Testis (tissue), 3 donors: Measurements from ENCODE around the gene LDLRAD4. TPM values are rescaled to one million over a fixed set of nuclear protein-coding genes. Genes with fewer than 3 reads are reported as not detected.
A peak's percentile ranks its signal among the peaks of the same experiment; 100 is the strongest.

Source experiments
- DNase-seq: peaks from one replicate; pipeline ENCODE4 v3.0.0-alpha.2; 2019
- H3K27ac ChIP-seq, 2 donors: fragments of 200-600 bp; sonication (generic); one replicate each; pipeline ENCODE4 v1.5.1; 2019
- H3K27me3 ChIP-seq: fragments of 200-600 bp; sonication (generic); one replicate; pipeline ENCODE4 v1.5.1; 2019
- H3K36me3 ChIP-seq: fragments of 200-600 bp; sonication (generic); one replicate; pipeline ENCODE4 v1.5.1; 2017; ENCODE audit warnings: low read depth; ENCODE audit errors: missing control alignments
- H3K4me1 ChIP-seq: fragments of 200-600 bp; sonication (generic); one replicate; pipeline ENCODE4 v1.5.1; 2019
- H3K4me3 ChIP-seq, 2 donors: fragments of 200-600 bp; sonication (generic); one replicate each; pipeline ENCODE4 v1.5.1; 2017 to 2019
- H3K9me3 ChIP-seq: fragments of 200-600 bp; sonication (generic); one replicate; pipeline ENCODE4 v1.5.1; 2017
- POLR2A ChIP-seq: fragments of 450-650 bp; IDR thresholded peaks from one replicate; pipeline ENCODE4 v1.6.1; 2017; ENCODE audit warnings: antibody characterized with exemption, mild to moderate bottlenecking, moderate library complexity
- WGBS, 2 donors: methylation state at CpG; one replicate each; pipeline ENCODE4 v1.1.5; 2018; 5-methylcytosine and 5-hydroxymethylcytosine counted together
- intact Hi-C: fragments of 100-400 bp; cut with DNase I; formaldehyde crosslinking; loops from one replicate; pipeline ENCODE4 v1.15.1; 2023; ENCODE audit warnings: low total_unique reads
- polyA plus RNA-seq: library from polyadenylated mRNA; stranded (reverse); fragments of 350-450 nt; fragmentation: Illumina TruSeq; extraction: RNeasy Lipid Tissue Mini Kit (QIAGEN cat#74804); gene quantifications from one replicate; pipeline ENCODE4 v1.2.3, GENCODE V29; 2014; ENCODE audit warnings: low read depth, low replicate concordance; ENCODE audit not compliant: insufficient read depth
- total RNA-seq, 2 donors: library from RNA; depleted of rRNA; stranded (reverse); fragments of >200 nt; gene quantifications; one replicate each; pipeline ENCODE4 v1.2.3, GENCODE V29; 2016
- TF ChIP-seq, protein P1 (sequence below), 3 experiments: fragments of 450-650 bp in 2 of 3; fragments of 200-600 bp in 1 of 3; sonication (generic) in 1 of 3; IDR thresholded peaks; one replicate each; pipeline ENCODE4 v1.5.1; 2016 to 2019; ENCODE audit warnings: antibody characterized with exemption in 3 of 3, mild to moderate bottlenecking in 2 of 3, moderate library complexity in 1 of 3

LDLRAD4 gene
- total and polyA plus RNA-seq, 3 donors from 2014 or later = 22.0 to 42.2 (median 25.9) TPM

- 85 to 94% methylated on average over 2 of the region's 2 CpGs for WGBS, 2 donors
- TF ChIP-seq, protein P1, sequence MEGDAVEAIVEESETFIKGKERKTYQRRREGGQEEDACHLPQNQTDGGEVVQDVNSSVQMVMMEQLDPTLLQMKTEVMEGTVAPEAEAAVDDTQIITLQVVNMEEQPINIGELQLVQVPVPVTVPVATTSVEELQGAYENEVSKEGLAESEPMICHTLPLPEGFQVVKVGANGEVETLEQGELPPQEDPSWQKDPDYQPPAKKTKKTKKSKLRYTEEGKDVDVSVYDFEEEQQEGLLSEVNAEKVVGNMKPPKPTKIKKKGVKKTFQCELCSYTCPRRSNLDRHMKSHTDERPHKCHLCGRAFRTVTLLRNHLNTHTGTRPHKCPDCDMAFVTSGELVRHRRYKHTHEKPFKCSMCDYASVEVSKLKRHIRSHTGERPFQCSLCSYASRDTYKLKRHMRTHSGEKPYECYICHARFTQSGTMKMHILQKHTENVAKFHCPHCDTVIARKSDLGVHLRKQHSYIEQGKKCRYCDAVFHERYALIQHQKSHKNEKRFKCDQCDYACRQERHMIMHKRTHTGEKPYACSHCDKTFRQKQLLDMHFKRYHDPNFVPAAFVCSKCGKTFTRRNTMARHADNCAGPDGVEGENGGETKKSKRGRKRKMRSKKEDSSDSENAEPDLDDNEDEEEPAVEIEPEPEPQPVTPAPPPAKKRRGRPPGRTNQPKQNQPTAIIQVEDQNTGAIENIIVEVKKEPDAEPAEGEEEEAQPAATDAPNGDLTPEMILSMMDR (IDR thresholded peaks at IDR 0.05) = no peak
- no peak for TF ChIP-seq POLR2A
- Histone ChIP-seq H3K4me1 (no peaks in the 10 kb centered on the region), H3K27ac (no peak overlapping the region), H3K4me3 (no peak overlapping the region), H3K9me3 (no peaks in the 10 kb centered on the region), H3K36me3 (no peaks in the 10 kb centered on the region), H3K27me3 (no peaks in the 10 kb centered on the region)
- intact Hi-C loops = no loop called here
- no peak for DNase-seq
These were observed 380.0 kb downstream of the LDLRAD4 start for GRCh38 chr18:13598591-13598990.

GRCh38 chr18:13599031-13599430, 380.5 kb downstream of the LDLRAD4 start:
- H3K27me3 ChIP-seq = no peaks in the 10 kb centered on the region
- no peak for TF ChIP-seq POLR2A
- TF ChIP-seq, protein P1 (IDR thresholded peaks at IDR 0.05) = no peak
- no peak for DNase-seq
- H3K27ac ChIP-seq = no peak overlapping the region
- H3K9me3 ChIP-seq = no peaks in the 10 kb centered on the region
- intact Hi-C loops = no loop called here
- no peak overlapping the region for H3K4me3 ChIP-seq
- H3K36me3 ChIP-seq = no peaks in the 10 kb centered on the region
- WGBS, 2 donors = 69 to 86% methylated on average over 1 of the region's 1 CpG
- no peaks in the 10 kb centered on the region for H3K4me1 ChIP-seq

DNA sequence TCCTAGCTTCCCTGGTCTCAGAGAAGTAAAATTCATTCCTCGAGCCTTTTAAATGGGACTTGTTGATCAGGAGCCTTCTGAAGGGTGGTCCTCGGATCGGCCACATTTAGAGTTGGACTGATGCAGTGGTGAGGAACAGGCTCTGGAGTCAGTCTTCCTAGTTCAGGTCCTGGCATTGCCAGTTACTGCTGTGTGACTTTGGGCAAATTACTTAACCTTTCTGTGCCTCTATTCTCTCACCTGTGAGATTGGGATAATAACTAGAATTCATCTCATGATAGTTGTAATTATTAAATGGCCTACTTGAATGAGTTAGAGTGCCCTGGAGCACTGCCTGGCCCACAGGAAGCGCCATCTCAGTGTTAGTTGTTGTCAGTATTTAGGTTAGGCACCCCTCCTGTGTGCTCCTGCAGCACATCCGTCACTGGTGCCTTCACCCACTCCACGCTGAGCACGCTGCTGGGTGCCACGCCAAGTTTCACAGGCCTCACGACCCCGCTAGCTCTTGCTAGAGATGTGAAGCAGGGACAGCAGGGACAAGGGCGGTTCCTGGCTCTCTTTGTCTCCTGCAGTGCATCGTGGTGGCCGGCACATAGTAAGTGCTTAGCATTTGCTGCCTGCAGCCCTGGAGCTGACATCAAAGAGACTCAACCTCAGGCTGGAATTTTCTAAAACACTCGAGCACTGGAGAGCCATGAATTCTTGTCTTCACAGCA, 384.9 kb downstream of the LDLRAD4 start:
- no peak overlapping the region for H3K4me3 ChIP-seq
- intact Hi-C loops = no loop called here
- 91 to 92% methylated on average over 14 of the region's 14 CpGs for WGBS, 2 donors
- H3K27ac ChIP-seq = no peak overlapping the region
- H3K4me1 ChIP-seq = no peaks in the 10 kb centered on the region
- no peaks in the 10 kb centered on the region for H3K27me3 ChIP-seq
- DNase-seq = peak; percentile 2
- no peaks in the 10 kb centered on the region for H3K9me3 ChIP-seq
- TF ChIP-seq, protein P1 (IDR thresholded peaks at IDR 0.05) = no peak
- no peak for TF ChIP-seq POLR2A
- no peaks in the 10 kb centered on the region for H3K36me3 ChIP-seq

GRCh38 chr18:13604786-13605185, 386.2 kb downstream of the LDLRAD4 start:
- intact Hi-C loops = no loop called here
- H3K4me1 ChIP-seq = no peaks in the 10 kb centered on the region
- no peak overlapping the region for H3K4me3 ChIP-seq
- peak; percentile 4 for DNase-seq
- no peaks in the 10 kb centered on the region for H3K36me3 ChIP-seq
- no peak for TF ChIP-seq POLR2A
- TF ChIP-seq, protein P1 (IDR thresholded peaks at IDR 0.05) = no peak
- H3K27ac ChIP-seq = no peak overlapping the region
- no peaks in the 10 kb centered on the region for H3K9me3 ChIP-seq
- 84 to 94% methylated on average over 7 of the region's 7 CpGs for WGBS, 2 donors
- H3K27me3 ChIP-seq = no peaks in the 10 kb centered on the region

GRCh38 chr18:13605477-13605876, 386.9 kb downstream of the LDLRAD4 start:
- TF ChIP-seq, protein P1 (IDR thresholded peaks at IDR 0.05) = no peak
- no peak for TF ChIP-seq POLR2A
- DNase-seq = peak; percentile 1
- Histone ChIP-seq H3K27ac (no peak overlapping the region), H3K27me3 (no peaks in the 10 kb centered on the region), H3K4me1 (peaks cover 2% of the 10 kb centered on the region), H3K4me3 (no peak overlapping the region), H3K9me3 (no peaks in the 10 kb centered on the region), H3K36me3 (no peaks in the 10 kb centered on the region)
- 91 to 92% methylated on average over 5 of the region's 5 CpGs for WGBS, 2 donors
- intact Hi-C loops = no loop called here
